HG03432 (cell line): ENCODE measurements around the gene RNF207.

Source experiments
- ATAC-seq: cut with Tn5 transposase; IDR thresholded peaks from one replicate; pipeline ENCODE4 v1.9.1; 2021; ENCODE audit warnings: mild to moderate bottlenecking, moderate library complexity; ENCODE audit not compliant: unreplicated experiment

RNF207 gene

GRCh38 chr1:6224718-6225117 lies 18.8 kb downstream of the RNF207 start:
- no peak for ATAC-seq

GRCh38 chr1:6225651-6226050 lies 19.7 kb downstream of the RNF207 start:
- ATAC-seq = no peak

GRCh38 chr1:6233376-6233775 lies 27.5 kb downstream of the RNF207 start:
- ATAC-seq = no peak

- ATAC-seq = no peak
Observed at GRCh38 chr1:6234502-6235295, 28.8 kb downstream of the RNF207 start.

GRCh38 chr1:6235296-6235677 lies 29.4 kb downstream of the RNF207 start:
- no peak for ATAC-seq

GRCh38 chr1:6237093-6237492 lies 31.2 kb downstream of the RNF207 start:
- no peak for ATAC-seq

- no peak for ATAC-seq
Observed at GRCh38 chr1:6239213-6239752, 33.4 kb downstream of the RNF207 start.

- no peak for ATAC-seq
Observed at GRCh38 chr1:6239950-6240768, 34.2 kb downstream of the RNF207 start.

- no peak for ATAC-seq
Observed at GRCh38 chr1:6241107-6241886, 35.4 kb downstream of the RNF207 start.

GRCh38 chr1:6241887-6242740 lies 36.2 kb downstream of the RNF207 start:
- ATAC-seq = no peak

GRCh38 chr1:6243053-6243834 lies 37.3 kb downstream of the RNF207 start:
- ATAC-seq = no peak

- no peak for ATAC-seq
Observed at GRCh38 chr1:6243993-6244392, 38.1 kb downstream of the RNF207 start, which contains the start of gene HES3. Gene HES3 (plus strand): TSS chr1:6244179. CDS start chr1:6244366, 187 bp downstream.

GRCh38 chr1:6244401-6245049 lies 38.6 kb downstream of the RNF207 start:
- no peak for ATAC-seq

- ATAC-seq = peak; percentile 58
Observed at GRCh38 chr1:6245086-6245868, 39.4 kb downstream of the RNF207 start.

GRCh38 chr1:6245869-6246496 lies 40.1 kb downstream of the RNF207 start:
- no peak for ATAC-seq

- ATAC-seq = peak; percentile 47
Observed at GRCh38 chr1:6246497-6247467, 40.9 kb downstream of the RNF207 start.
